Endothelial cell of hepatic sinusoid (primary cell): Measurements from ENCODE around the gene SNAI1.

Source experiments
- in situ Hi-C: cut with HindIII; loops from 2 replicates; pipeline ENCODE4 v1.10.0; 2017; ENCODE audit warnings: low sequenced_read_pairs

SNAI1 gene

GRCh38 chr20:50029083-50029696 lies 46.4 kb downstream of the SNAI1 start:
- in situ Hi-C loops = no loop called here

GRCh38 chr20:50029697-50030461 lies 47.1 kb downstream of the SNAI1 start:
- in situ Hi-C loops = no loop called here

- in situ Hi-C loops = no loop called here
Measured at GRCh38 chr20:50032955-50033666, 50.3 kb downstream of the SNAI1 start.

GRCh38 chr20:50034567-50035180 lies 51.9 kb downstream of the SNAI1 start:
- in situ Hi-C loops = no loop called here

- in situ Hi-C loops = no loop called here
Measured at GRCh38 chr20:50036703-50037102, 53.9 kb downstream of the SNAI1 start.

- in situ Hi-C loops = no loop called here
Measured at GRCh38 chr20:50037123-50037522, 54.3 kb downstream of the SNAI1 start.

- in situ Hi-C loops = no loop called here
Measured at GRCh38 chr20:50037575-50037974, 54.8 kb downstream of the SNAI1 start.

- in situ Hi-C loops = no loop called here
Measured at GRCh38 chr20:50038169-50038568, 55.4 kb downstream of the SNAI1 start.
